ENCODE data around the gene IKZF1.
A peak's percentile ranks its signal among the peaks of the same experiment; 100 is the strongest.

IKZF1 gene

GRCh38 chr7:50302486-50303334 is 1.8 kb upstream of the IKZF1 start:
- Histone ChIP-seq H3K9ac (ENCODE audit: low read depth, low read length) (no peak overlapping the region), H3K4me3 (ENCODE audit: low read depth, low read length) (peak overlapping the region; percentile 61), H3K4me1 (ENCODE audit: control insufficient read depth, insufficient read depth, low read length) (0 out of 2 replicates have a peak, but pooled peaks cover 5% of the 10 kb centered on the region), H3K27me3 (ENCODE audit: control insufficient read depth, insufficient read depth, low read length) (peaks cover 61% of the 10 kb centered on the region), H3K9me3 (ENCODE audit: control insufficient read depth, insufficient read depth, low read length) (no peaks in the 10 kb centered on the region), H3K36me3 (ENCODE audit: control insufficient read depth, insufficient read depth, low read length) (no peaks in the 10 kb centered on the region), H3K27ac (ENCODE audit: low read depth, low read length) (no peak overlapping the region)

- H3K4me1 ChIP-seq (ENCODE audit: control insufficient read depth, insufficient read depth, low read length): peaks cover 8% of the 10 kb centered on the region; the same call in 1 of the 2 replicates
- peaks cover 69% of the 10 kb centered on the region for H3K27me3 ChIP-seq (ENCODE audit: control insufficient read depth, insufficient read depth, low read length)
- H3K9ac ChIP-seq (ENCODE audit: low read depth, low read length): no peak overlapping the region
- no peaks in the 10 kb centered on the region for H3K9me3 ChIP-seq (ENCODE audit: control insufficient read depth, insufficient read depth, low read length)
- no peaks in the 10 kb centered on the region for H3K36me3 ChIP-seq (ENCODE audit: control insufficient read depth, insufficient read depth, low read length)
- peak overlapping the region; percentile 63 for H3K4me3 ChIP-seq (ENCODE audit: low read depth, low read length)
- H3K27ac ChIP-seq (ENCODE audit: low read depth, low read length): no peak overlapping the region
These were observed 984 bp upstream of the IKZF1 start for GRCh38 chr7:50303335-50304128.

GRCh38 chr7:50304911-50305582 is 531 bp downstream of the IKZF1 start:
- Histone ChIP-seq H3K9ac (ENCODE audit: low read depth, low read length) (no peak overlapping the region), H3K9me3 (ENCODE audit: control insufficient read depth, insufficient read depth, low read length) (no peaks in the 10 kb centered on the region), H3K27me3 (ENCODE audit: control insufficient read depth, insufficient read depth, low read length) (peaks cover 70% of the 10 kb centered on the region)

GRCh38 chr7:50305583-50306493 is 1.3 kb downstream of the IKZF1 start:
- no peaks in the 10 kb centered on the region for H3K9me3 ChIP-seq (ENCODE audit: control insufficient read depth, insufficient read depth, low read length)
- H3K36me3 ChIP-seq (ENCODE audit: control insufficient read depth, insufficient read depth, low read length): no peaks in the 10 kb centered on the region
- H3K9ac ChIP-seq (ENCODE audit: low read depth, low read length): no peak overlapping the region
- H3K4me1 ChIP-seq (ENCODE audit: control insufficient read depth, insufficient read depth, low read length): peaks cover 16% of the 10 kb centered on the region; the same call in 1 of the 2 replicates
- no peak overlapping the region for H3K4me3 ChIP-seq (ENCODE audit: low read depth, low read length)
- no peak overlapping the region for H3K27ac ChIP-seq (ENCODE audit: low read depth, low read length)
- H3K27me3 ChIP-seq (ENCODE audit: control insufficient read depth, insufficient read depth, low read length): peaks cover 70% of the 10 kb centered on the region

More at GRCh38 chr7:50304911-50305582, 531 bp downstream of the IKZF1 start:
- Histone ChIP-seq H3K36me3 (ENCODE audit: control insufficient read depth, insufficient read depth, low read length) (no peaks in the 10 kb centered on the region), H3K4me3 (ENCODE audit: low read depth, low read length) (peak overlapping the region; percentile 63), H3K4me1 (ENCODE audit: control insufficient read depth, insufficient read depth, low read length) (peaks cover 16% of the 10 kb centered on the region; the same call in 1 of the 2 replicates), H3K27ac (ENCODE audit: low read depth, low read length) (no peak overlapping the region)

GRCh38 chr7:50306494-50307367 is 2.2 kb downstream of the IKZF1 start:
- Histone ChIP-seq H3K27me3 (ENCODE audit: control insufficient read depth, insufficient read depth, low read length) (peaks cover 66% of the 10 kb centered on the region), H3K4me3 (ENCODE audit: low read depth, low read length) (no peak overlapping the region)

GRCh38 chr7:50307368-50308032 is 3.0 kb downstream of the IKZF1 start:
- Histone ChIP-seq H3K9ac (ENCODE audit: low read depth, low read length) (no peak overlapping the region), H3K4me1 (ENCODE audit: control insufficient read depth, insufficient read depth, low read length) (peaks cover 21% of the 10 kb centered on the region), H3K4me3 (ENCODE audit: low read depth, low read length) (no peak overlapping the region), H3K36me3 (ENCODE audit: control insufficient read depth, insufficient read depth, low read length) (no peaks in the 10 kb centered on the region), H3K9me3 (ENCODE audit: control insufficient read depth, insufficient read depth, low read length) (no peaks in the 10 kb centered on the region), H3K27ac (ENCODE audit: low read depth, low read length) (no peak overlapping the region), H3K27me3 (ENCODE audit: control insufficient read depth, insufficient read depth, low read length) (peaks cover 60% of the 10 kb centered on the region)

More at GRCh38 chr7:50306494-50307367, 2.2 kb downstream of the IKZF1 start:
- Histone ChIP-seq H3K9me3 (ENCODE audit: control insufficient read depth, insufficient read depth, low read length) (no peaks in the 10 kb centered on the region), H3K4me1 (ENCODE audit: control insufficient read depth, insufficient read depth, low read length) (peaks cover 16% of the 10 kb centered on the region; the same call in 1 of the 2 replicates), H3K36me3 (ENCODE audit: control insufficient read depth, insufficient read depth, low read length) (no peaks in the 10 kb centered on the region), H3K27ac (ENCODE audit: low read depth, low read length) (no peak overlapping the region), H3K9ac (ENCODE audit: low read depth, low read length) (no peak overlapping the region)

- Histone ChIP-seq H3K27ac (ENCODE audit: low read depth, low read length) (no peak overlapping the region), H3K27me3 (ENCODE audit: control insufficient read depth, insufficient read depth, low read length) (peaks cover 53% of the 10 kb centered on the region), H3K9me3 (ENCODE audit: control insufficient read depth, insufficient read depth, low read length) (no peaks in the 10 kb centered on the region), H3K36me3 (ENCODE audit: control insufficient read depth, insufficient read depth, low read length) (no peaks in the 10 kb centered on the region), H3K4me3 (ENCODE audit: low read depth, low read length) (no peak overlapping the region), H3K9ac (ENCODE audit: low read depth, low read length) (no peak overlapping the region), H3K4me1 (ENCODE audit: control insufficient read depth, insufficient read depth, low read length) (peaks cover 24% of the 10 kb centered on the region)
These were observed 3.7 kb downstream of the IKZF1 start for GRCh38 chr7:50308203-50308531.

- Histone ChIP-seq H3K9ac (ENCODE audit: low read depth, low read length) (no peak overlapping the region), H3K27ac (ENCODE audit: low read depth, low read length) (no peak overlapping the region)
These were observed 4.2 kb downstream of the IKZF1 start for GRCh38 chr7:50308532-50309385.

GRCh38 chr7:50309721-50310120 is 5.2 kb downstream of the IKZF1 start:
- Histone ChIP-seq H3K9me3 (ENCODE audit: control insufficient read depth, insufficient read depth, low read length) (no peaks in the 10 kb centered on the region), H3K27me3 (ENCODE audit: control insufficient read depth, insufficient read depth, low read length) (peaks cover 39% of the 10 kb centered on the region), H3K4me1 (ENCODE audit: control insufficient read depth, insufficient read depth, low read length) (peaks cover 27% of the 10 kb centered on the region), H3K27ac (ENCODE audit: low read depth, low read length) (no peak overlapping the region), H3K9ac (ENCODE audit: low read depth, low read length) (no peak overlapping the region), H3K36me3 (ENCODE audit: control insufficient read depth, insufficient read depth, low read length) (no peaks in the 10 kb centered on the region), H3K4me3 (ENCODE audit: low read depth, low read length) (no peak overlapping the region)

More at GRCh38 chr7:50308532-50309385, 4.2 kb downstream of the IKZF1 start:
- peaks cover 24% of the 10 kb centered on the region for H3K4me1 ChIP-seq (ENCODE audit: control insufficient read depth, insufficient read depth, low read length)
- no peaks in the 10 kb centered on the region for H3K9me3 ChIP-seq (ENCODE audit: control insufficient read depth, insufficient read depth, low read length)
- no peak overlapping the region for H3K4me3 ChIP-seq (ENCODE audit: low read depth, low read length)
- peaks cover 47% of the 10 kb centered on the region for H3K27me3 ChIP-seq (ENCODE audit: control insufficient read depth, insufficient read depth, low read length)
- H3K36me3 ChIP-seq (ENCODE audit: control insufficient read depth, insufficient read depth, low read length): no peaks in the 10 kb centered on the region
